GM12873 (cell line): ENCODE data around the gene TALDO1.

ENCODE experiments used
- TF ChIP-seq, protein P1 (sequence below): IDR thresholded peaks from 2 replicates; pipeline ENCODE4 v1.5.1; 2012; ENCODE audit warnings: low read depth, mild to moderate bottlenecking, moderate library complexity, low read length, control low read depth; ENCODE audit not compliant: insufficient read depth; ENCODE audit errors: missing control alignments

The TALDO1 gene

DNA sequence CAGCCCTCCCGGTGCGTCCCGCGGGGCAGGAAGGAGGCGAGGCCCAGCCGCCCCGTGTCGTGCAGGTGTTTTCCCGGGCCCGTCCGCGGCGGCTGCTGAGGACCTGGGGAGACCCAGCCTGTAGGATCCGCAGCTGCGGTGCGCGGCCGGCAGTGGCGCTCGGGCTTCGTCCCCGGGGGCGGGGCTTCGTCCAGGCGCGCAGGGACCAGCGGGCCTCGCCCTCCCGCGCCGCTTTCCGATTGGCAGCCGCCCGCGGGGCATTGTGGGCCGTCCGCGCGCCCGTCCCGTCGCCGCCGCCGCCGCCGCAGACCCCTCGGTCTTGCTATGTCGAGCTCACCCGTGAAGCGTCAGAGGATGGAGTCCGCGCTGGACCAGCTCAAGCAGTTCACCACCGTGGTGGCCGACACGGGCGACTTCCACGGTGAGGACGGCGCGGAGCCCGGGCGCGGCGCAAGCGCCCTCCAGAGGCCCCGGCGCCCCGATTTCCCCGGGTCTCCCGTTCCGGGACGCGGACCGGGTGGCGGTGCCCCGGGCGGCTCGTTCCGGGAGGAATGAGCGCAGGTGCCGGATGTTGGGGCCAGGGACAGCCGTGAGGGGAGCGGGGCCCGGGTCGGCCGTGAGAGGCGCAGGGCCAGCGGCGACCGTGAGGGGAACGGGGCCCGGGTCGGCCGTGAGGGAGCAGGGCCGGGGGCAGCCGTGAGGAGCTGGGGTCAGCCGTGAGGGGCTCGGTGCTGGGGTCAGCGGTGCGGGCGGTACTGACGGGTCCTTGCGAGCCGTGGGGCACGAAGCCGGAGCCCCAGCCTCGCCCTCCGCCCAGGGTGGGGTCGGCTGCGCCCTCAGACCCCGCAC is at the start of gene TALDO1:
Gene TALDO1, plus strand, starts transcription at position 307 of the 849 bp plus-strand sequence. Its CDS starts 18 bp downstream, at position 325.
- TF ChIP-seq, protein P1, sequence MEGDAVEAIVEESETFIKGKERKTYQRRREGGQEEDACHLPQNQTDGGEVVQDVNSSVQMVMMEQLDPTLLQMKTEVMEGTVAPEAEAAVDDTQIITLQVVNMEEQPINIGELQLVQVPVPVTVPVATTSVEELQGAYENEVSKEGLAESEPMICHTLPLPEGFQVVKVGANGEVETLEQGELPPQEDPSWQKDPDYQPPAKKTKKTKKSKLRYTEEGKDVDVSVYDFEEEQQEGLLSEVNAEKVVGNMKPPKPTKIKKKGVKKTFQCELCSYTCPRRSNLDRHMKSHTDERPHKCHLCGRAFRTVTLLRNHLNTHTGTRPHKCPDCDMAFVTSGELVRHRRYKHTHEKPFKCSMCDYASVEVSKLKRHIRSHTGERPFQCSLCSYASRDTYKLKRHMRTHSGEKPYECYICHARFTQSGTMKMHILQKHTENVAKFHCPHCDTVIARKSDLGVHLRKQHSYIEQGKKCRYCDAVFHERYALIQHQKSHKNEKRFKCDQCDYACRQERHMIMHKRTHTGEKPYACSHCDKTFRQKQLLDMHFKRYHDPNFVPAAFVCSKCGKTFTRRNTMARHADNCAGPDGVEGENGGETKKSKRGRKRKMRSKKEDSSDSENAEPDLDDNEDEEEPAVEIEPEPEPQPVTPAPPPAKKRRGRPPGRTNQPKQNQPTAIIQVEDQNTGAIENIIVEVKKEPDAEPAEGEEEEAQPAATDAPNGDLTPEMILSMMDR: peak; percentile 27

DNA sequence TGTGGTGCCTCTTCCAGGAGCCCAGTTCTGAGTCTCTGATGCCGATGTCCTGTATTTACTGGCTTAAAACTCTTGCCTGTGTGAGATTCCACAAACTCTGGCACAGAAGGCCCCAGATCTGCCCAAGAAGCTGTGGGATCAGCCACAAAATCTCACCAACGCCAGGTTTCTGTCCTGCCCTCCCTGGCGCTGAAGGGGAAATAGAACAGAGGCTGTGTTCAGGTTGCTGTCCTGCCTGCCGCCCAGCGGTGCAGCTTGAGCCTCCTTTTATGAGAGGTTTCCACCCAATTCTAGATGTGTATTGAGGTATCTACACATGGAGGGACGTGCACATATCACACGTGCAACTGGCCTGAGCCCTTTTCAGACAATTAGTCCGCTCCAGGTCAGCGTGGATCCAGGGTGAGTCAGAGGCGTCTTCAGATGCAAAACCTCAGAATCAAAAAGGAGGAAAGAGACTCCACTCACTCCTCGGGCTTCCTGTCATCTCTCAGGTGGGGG is 49.4 kb upstream of the TALDO1 start:
- TF ChIP-seq, protein P1: no peak

DNA sequence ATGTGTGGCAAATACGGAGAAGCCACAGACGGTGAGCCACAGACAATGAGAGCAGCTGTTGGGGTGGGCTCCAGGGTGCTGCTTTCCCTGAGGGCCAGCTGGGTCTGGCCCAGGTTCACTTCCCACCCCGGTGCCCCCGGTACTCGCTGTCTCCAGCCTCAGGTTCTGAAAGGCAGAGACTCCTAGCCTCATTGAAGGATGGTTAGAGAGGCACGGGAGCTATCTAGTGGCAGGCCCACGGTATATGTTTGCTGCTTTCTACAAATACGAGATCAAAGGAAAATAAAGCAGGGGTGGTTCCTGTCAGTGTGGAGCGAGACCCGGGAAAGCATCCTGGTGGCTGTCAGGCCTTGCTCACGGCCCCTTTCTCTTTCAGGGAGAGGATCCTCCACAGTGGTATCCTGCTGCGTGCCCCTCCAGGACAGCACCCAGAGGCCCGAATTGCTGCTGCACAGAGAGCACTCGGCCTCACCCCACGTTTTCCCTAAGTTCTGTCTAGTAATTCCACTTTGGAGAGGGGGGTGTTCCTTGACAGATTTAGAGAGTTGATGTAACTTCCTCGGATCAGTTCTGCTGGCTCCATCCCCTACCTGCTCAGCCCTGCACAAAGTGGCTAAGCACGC is 48.7 kb upstream of the TALDO1 start:
- TF ChIP-seq, protein P1: no peak

DNA sequence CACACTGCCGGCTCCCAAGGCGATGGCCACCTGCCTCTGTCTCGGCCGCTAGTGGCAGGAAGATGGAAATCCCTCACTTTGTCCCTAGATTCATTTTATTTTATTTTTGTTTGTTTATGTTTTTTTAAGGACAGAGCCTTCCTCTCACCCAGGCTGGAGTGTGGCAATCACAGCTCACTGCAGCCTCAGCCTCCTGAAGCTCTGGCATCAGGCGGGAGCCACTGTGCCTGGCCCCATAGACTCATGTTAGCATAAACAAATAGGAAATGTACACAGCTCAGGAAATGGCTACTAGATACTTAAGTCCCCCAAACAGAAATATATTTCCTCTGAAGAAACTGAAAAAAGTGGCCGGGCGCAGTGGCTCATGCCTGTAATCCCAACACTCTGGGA is 48.2 kb upstream of the TALDO1 start:
- TF ChIP-seq, protein P1: no peak

DNA sequence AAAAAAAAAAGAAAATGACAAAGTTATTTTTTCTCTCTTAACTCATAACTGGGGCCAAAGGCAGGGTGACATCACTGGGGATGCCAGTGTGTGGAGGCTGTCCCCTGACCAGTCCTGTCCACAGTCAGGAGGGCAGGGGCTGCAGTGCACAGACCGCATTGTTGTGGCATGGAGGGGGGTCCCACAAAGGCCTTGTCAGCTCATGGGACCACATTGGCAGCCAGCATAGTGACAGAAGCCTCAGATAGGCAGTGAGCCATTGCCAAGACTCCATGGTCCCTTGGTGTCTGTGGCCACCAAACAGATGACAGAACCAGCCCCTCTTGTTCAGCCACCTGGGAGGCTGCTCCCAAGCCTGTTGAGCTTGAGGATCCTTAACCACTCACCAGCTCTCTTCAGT is 47.5 kb upstream of the TALDO1 start:
- TF ChIP-seq, protein P1: no peak

DNA sequence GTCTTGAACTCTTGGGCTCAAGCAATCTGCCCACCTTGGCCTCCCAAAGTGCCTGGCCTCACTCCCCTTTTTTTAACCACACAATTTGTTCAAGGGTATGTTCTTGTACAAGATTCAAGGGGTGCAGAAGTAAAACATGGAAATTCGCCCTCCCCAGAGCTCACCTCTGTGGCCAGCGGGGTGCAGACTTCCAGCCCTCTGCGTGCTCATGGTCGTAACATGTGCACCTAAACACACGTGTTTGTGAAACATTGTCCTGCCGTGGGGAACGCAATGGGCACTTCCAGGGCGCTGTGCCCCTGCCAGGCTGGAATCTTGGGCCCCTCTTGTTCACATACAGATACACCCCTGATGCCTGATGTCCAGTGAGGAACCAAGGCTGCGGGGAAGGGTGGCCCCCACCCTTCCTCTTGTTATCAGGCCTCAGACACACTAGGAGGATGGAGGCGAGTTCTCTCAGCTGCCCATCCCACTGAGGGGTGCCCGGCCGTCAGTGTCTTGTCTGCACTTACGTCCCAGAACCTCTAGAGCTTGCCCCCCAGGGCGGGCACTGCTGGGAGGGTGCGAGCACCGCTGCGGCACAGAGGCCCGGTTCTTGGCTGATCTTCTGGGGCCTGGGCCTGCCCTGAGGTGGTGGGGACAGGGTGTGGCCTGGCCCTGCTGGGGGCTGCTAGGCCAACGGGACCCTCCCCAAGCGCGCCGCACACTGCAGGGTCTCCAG is 45.4 kb upstream of the TALDO1 start:
- TF ChIP-seq, protein P1: no peak
